Glutamatergic neuron (in vitro differentiated cells): ENCODE data around the gene FRAS1. TPM values are rescaled to one million over a fixed set of nuclear protein-coding genes. Genes with fewer than 3 reads are reported as not detected.

Experiments
- DNase-seq: peaks from one replicate; pipeline ENCODE4 v3.0.0; 2022
- H3K27ac Mint-ChIP-seq: one replicate; pipeline ENCODE4 v1.8.0; 2020; ENCODE audit warnings: mild to moderate bottlenecking, mixed read lengths, inconsistent platforms; ENCODE audit not compliant: unreplicated experiment
- H3K27me3 Mint-ChIP-seq: one replicate; pipeline ENCODE4 v1.8.0; 2020; ENCODE audit warnings: mild to moderate bottlenecking, moderate library complexity, mixed read lengths, inconsistent platforms; ENCODE audit not compliant: unreplicated experiment
- H3K36me3 Mint-ChIP-seq: one replicate; pipeline ENCODE4 v1.8.0; 2020; ENCODE audit warnings: mild to moderate bottlenecking, mixed read lengths, inconsistent platforms; ENCODE audit not compliant: unreplicated experiment
- H3K4me1 Mint-ChIP-seq: one replicate; pipeline ENCODE4 v1.8.0; 2020; ENCODE audit warnings: mild to moderate bottlenecking, low read depth, mixed read lengths, inconsistent platforms; ENCODE audit not compliant: unreplicated experiment
- H3K4me3 Mint-ChIP-seq: one replicate; pipeline ENCODE4 v1.8.0; 2020; ENCODE audit warnings: mild to moderate bottlenecking, mixed read lengths, inconsistent platforms; ENCODE audit not compliant: unreplicated experiment
- H3K9me3 Mint-ChIP-seq: one replicate; pipeline ENCODE4 v1.8.0; 2020; ENCODE audit warnings: mild to moderate bottlenecking, moderate library complexity, mixed read lengths, inconsistent platforms; ENCODE audit not compliant: unreplicated experiment
- CTCF ChIP-seq: fragments of 200-600 bp; sonication (generic); IDR thresholded peaks from one replicate; pipeline ENCODE4 v1.5.0; 2021; ENCODE audit not compliant: partially characterized antibody, unreplicated experiment
- total RNA-seq: library from RNA; stranded (reverse); fragmentation: NEBNext Ultra II Directional; extraction: Animal tissue kit (Norgen Biotek cat#: 25700); gene quantifications from one replicate; pipeline ENCODE4 v1.2.1, GENCODE V29; 2021; ENCODE audit not compliant: unreplicated experiment

The FRAS1 gene
- total RNA-seq, 1 donor from 2014 or later, result 18.7 TPM

GRCh38 chr4:78214078-78214477, 157.0 kb downstream of the FRAS1 start:
- Mint-ChIP-seq H3K27me3 (peaks cover 2% of the 10 kb centered on the region), H3K9me3 (no peaks in the 10 kb centered on the region), H3K4me3 (no peak overlapping the region), H3K36me3 (no peaks in the 10 kb centered on the region), H3K27ac (no peak overlapping the region), H3K4me1 (no peaks in the 10 kb centered on the region)
- no peak for DNase-seq
- no peak for TF ChIP-seq CTCF

- Mint-ChIP-seq H3K36me3 (no peaks in the 10 kb centered on the region), H3K4me3 (no peak overlapping the region), H3K9me3 (no peaks in the 10 kb centered on the region), H3K27ac (no peak overlapping the region), H3K4me1 (no peaks in the 10 kb centered on the region), H3K27me3 (no peaks in the 10 kb centered on the region)
- no peak for TF ChIP-seq CTCF
- no peak for DNase-seq
Measured at GRCh38 chr4:78217557-78217956, 160.4 kb downstream of the FRAS1 start.

- H3K36me3 Mint-ChIP-seq, result no peaks in the 10 kb centered on the region
- no peaks in the 10 kb centered on the region for H3K4me1 Mint-ChIP-seq
- no peak for DNase-seq
- H3K4me3 Mint-ChIP-seq, result no peak overlapping the region
- no peak for TF ChIP-seq CTCF
- H3K9me3 Mint-ChIP-seq, result no peaks in the 10 kb centered on the region
- H3K27ac Mint-ChIP-seq, result no peak overlapping the region
- no peaks in the 10 kb centered on the region for H3K27me3 Mint-ChIP-seq
Measured at GRCh38 chr4:78218260-78218659, 161.1 kb downstream of the FRAS1 start.

GRCh38 chr4:78219825-78220224, 162.7 kb downstream of the FRAS1 start:
- no peak overlapping the region for H3K4me3 Mint-ChIP-seq
- no peaks in the 10 kb centered on the region for H3K27me3 Mint-ChIP-seq
- no peak for TF ChIP-seq CTCF
- no peaks in the 10 kb centered on the region for H3K9me3 Mint-ChIP-seq
- no peaks in the 10 kb centered on the region for H3K4me1 Mint-ChIP-seq
- DNase-seq, result no peak
- no peak overlapping the region for H3K27ac Mint-ChIP-seq
- H3K36me3 Mint-ChIP-seq, result no peaks in the 10 kb centered on the region

- no peaks in the 10 kb centered on the region for H3K27me3 Mint-ChIP-seq
- DNase-seq, result no peak
- H3K4me3 Mint-ChIP-seq, result no peak overlapping the region
- no peaks in the 10 kb centered on the region for H3K4me1 Mint-ChIP-seq
- no peaks in the 10 kb centered on the region for H3K9me3 Mint-ChIP-seq
- no peak overlapping the region for H3K27ac Mint-ChIP-seq
- TF ChIP-seq CTCF, result no peak
- H3K36me3 Mint-ChIP-seq, result no peaks in the 10 kb centered on the region
Measured at GRCh38 chr4:78220283-78220682, 163.2 kb downstream of the FRAS1 start.
